HEK293T (cell line): ENCODE measurements around the gene ANXA2.
"Not testable (repeated sequence)": the region's sequence is repeated elsewhere in the genome, so short reads cannot be mapped to it uniquely, and the experiment has no call there.

Source experiments
- CTBP1 ChIP-seq: fragments of 450-650 bp; IDR thresholded peaks from 2 replicates; pipeline ENCODE4 v1.6.1; 2016; ENCODE audit warnings: borderline replicate concordance
- FOXA1 ChIP-seq: fragments of 450-650 bp; IDR thresholded peaks from 2 replicates; pipeline ENCODE4 v1.6.1; 2016; ENCODE audit warnings: mild to moderate bottlenecking
- FOXK2 ChIP-seq: fragments of 450-650 bp; IDR thresholded peaks from 2 replicates; pipeline ENCODE4 v1.6.1; 2016; ENCODE audit warnings: mild to moderate bottlenecking
- L3MBTL2 ChIP-seq: fragments of 450-650 bp; conservative IDR thresholded peaks from 2 replicates; pipeline ENCODE4 v1.6.1; 2016; ENCODE audit warnings: mild to moderate bottlenecking
- SP1 ChIP-seq: fragments of 450-650 bp; IDR thresholded peaks from 2 replicates; pipeline ENCODE4 v1.6.1; 2017

DNA sequence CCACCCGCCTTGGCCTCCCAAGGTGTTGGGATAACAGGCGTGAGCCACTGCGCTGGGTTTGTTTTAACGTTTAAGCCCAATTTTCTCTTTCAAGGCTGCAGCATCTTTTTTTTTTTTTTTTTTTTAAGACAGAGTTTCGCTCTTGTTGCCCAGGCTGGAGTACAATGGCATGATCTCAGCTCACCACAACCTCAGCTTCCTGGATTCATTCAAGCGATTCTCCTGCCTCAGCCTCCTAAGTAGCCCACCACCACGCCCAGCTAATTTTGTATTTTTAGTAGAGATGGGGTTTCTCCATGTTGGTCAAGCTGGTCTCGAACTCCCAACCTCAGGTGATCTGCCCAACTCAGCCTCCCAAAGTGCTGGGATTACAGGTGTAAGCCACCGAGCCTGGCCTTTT is 12.6 kb upstream of the ANXA2 start:
- not testable (repeated sequence) for TF ChIP-seq L3MBTL2, FOXA1, CTBP1, FOXK2, SP1
